Measurements from ENCODE around the gene KCNG4. TPM values are rescaled to one million over a fixed set of nuclear protein-coding genes. Genes with fewer than 3 reads are reported as not detected.

KCNG4 gene
- polyA plus RNA-seq, 3 donors: not detected

DNA sequence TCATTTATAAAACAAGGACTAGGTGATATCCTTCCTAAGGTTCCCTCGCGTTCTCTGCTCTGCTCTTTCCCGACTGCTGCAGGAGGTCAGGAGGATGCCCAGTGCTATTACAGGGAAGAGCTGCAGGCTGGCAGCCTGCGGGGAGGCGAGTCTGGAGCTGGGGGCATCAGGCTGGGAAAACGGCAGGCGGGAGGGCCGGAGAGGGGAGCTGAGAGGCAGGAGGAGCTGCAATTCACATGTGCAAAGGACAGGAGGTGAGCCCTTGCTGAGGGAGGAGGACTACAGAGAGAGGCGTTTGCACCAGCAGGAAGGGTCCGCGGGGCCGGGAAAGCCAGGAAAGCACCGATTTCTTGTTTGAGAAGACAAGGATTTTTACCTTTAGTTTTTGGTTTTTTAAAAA, 40.7 kb downstream of the KCNG4 start:
- Mint-ChIP-seq H3K9me3 (peaks cover 0 to 2% (median 0%) of the 10 kb centered on the region in 7 donors), H3K27me3 (ENCODE audit: low read depth in 3 of 3) (peaks cover 4 to 12% (median 5%) of the 10 kb centered on the region in 3 donors), H3K27ac (peak overlapping the region in 6 of 7 donors; percentile 65 to 93 (median 86)), H3K4me1 (peaks cover 25% of the 10 kb centered on the region), H3K36me3 (no peaks in the 10 kb centered on the region), H3K4me3 (no peak overlapping the region)
- H3K4me2 ChIP-seq (replicated peaks; ENCODE audit: extremely low read depth, low read length, poor library complexity, severe bottlenecking): no peak overlapping the region
- intact Hi-C loops (cut with micrococcal nuclease): loop anchor here in 1 of 2 donors (10.0 kb wide), 1 partner anchor 54 kb away; the partner anchor contains the start of genes DNAAF1 and HSDL1
- no peaks in the 10 kb centered on the region for H3K9me3 ChIP-seq (replicated peaks in 1 of 2; ENCODE audit: control insufficient read depth in 1 of 2, insufficient read depth in 1 of 2, low read length in 2 of 2)
- H2AFZ ChIP-seq (ENCODE audit: insufficient read depth, low read depth, low read length, poor library complexity, severe bottlenecking): peak overlapping the region; percentile 3
- H3K4me3 ChIP-seq (replicated peaks in 1 of 3; ENCODE audit: low read depth in 2 of 3, low read length in 3 of 3): no peak overlapping the region
- no peaks in the 10 kb centered on the region for H4K20me1 ChIP-seq (ENCODE audit: insufficient read depth, low read length)
- 84% methylated on average over 8 of the region's 13 CpGs for WGBS (ENCODE audit: insufficient coverage)
- H3K9ac ChIP-seq (ENCODE audit: insufficient read depth, low read length, poor library complexity, severe bottlenecking): no peak overlapping the region
- H3K36me3 ChIP-seq (replicated peaks in 1 of 2; ENCODE audit: control insufficient read depth in 1 of 2, insufficient read depth in 2 of 2, low read length in 2 of 2): no peaks in the 10 kb centered on the region
- no peak for DNase-seq
- H3K27me3 ChIP-seq (ENCODE audit: control insufficient read depth in 2 of 2, insufficient read depth in 2 of 2, low read length in 2 of 2): no peaks in the 10 kb centered on the region
- H3K4me1 ChIP-seq (ENCODE audit: control insufficient read depth in 1 of 2, insufficient read depth in 2 of 2, low read length in 2 of 2): peaks cover 18 to 28% of the 10 kb centered on the region in 2 donors
- TF ChIP-seq, protein P1, sequence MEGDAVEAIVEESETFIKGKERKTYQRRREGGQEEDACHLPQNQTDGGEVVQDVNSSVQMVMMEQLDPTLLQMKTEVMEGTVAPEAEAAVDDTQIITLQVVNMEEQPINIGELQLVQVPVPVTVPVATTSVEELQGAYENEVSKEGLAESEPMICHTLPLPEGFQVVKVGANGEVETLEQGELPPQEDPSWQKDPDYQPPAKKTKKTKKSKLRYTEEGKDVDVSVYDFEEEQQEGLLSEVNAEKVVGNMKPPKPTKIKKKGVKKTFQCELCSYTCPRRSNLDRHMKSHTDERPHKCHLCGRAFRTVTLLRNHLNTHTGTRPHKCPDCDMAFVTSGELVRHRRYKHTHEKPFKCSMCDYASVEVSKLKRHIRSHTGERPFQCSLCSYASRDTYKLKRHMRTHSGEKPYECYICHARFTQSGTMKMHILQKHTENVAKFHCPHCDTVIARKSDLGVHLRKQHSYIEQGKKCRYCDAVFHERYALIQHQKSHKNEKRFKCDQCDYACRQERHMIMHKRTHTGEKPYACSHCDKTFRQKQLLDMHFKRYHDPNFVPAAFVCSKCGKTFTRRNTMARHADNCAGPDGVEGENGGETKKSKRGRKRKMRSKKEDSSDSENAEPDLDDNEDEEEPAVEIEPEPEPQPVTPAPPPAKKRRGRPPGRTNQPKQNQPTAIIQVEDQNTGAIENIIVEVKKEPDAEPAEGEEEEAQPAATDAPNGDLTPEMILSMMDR (IDR thresholded peaks at IDR 0.05): no peak
- no peaks in the 10 kb centered on the region for H3K79me2 ChIP-seq (ENCODE audit: insufficient read depth, low read length)
- H3K27ac ChIP-seq (ENCODE audit: low read depth in 1 of 2, low read length in 2 of 2): peak overlapping the region in 1 of 2 donors; percentile 77

DNA sequence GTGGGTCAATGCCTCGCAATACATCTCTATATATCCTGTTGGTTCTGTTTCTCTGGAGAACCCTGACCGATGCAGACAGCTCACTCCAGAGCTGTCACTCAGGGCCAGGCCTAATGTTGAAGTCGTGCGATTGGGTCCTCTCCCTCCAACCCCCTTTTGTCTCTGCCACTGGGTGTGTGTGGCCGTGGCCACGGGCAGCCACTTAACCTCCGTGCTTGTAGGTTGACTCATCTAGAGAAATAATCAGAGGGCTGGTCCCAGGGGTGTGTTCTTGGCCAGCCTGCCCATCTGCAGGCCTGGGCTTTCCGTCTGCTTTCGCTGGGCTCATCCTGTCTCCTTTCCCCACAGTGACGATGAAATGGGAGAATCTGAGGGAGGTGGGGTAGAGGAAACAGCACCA, 41.4 kb downstream of the KCNG4 start:
- Mint-ChIP-seq H3K4me3 (no peak overlapping the region), H3K27ac (peak overlapping the region in 4 of 7 donors; percentile 1 to 93 (median 77)), H3K36me3 (no peaks in the 10 kb centered on the region), H3K4me1 (peaks cover 30% of the 10 kb centered on the region), H3K27me3 (ENCODE audit: low read depth in 3 of 3) (peaks cover 5 to 18% (median 5%) of the 10 kb centered on the region in 3 donors), H3K9me3 (no peaks in the 10 kb centered on the region)
- Histone ChIP-seq H3K9me3 (replicated peaks in 1 of 2; ENCODE audit: control insufficient read depth in 1 of 2, insufficient read depth in 1 of 2, low read length in 2 of 2) (no peaks in the 10 kb centered on the region), H3K27ac (ENCODE audit: low read depth in 1 of 2, low read length in 2 of 2) (no peak overlapping the region), H3K4me1 (ENCODE audit: control insufficient read depth in 1 of 2, insufficient read depth in 2 of 2, low read length in 2 of 2) (peaks cover 18 to 28% of the 10 kb centered on the region in 2 donors), H3K79me2 (ENCODE audit: insufficient read depth, low read length) (no peaks in the 10 kb centered on the region), H3K4me3 (replicated peaks in 1 of 3; ENCODE audit: low read depth in 2 of 3, low read length in 3 of 3) (no peak overlapping the region), H3K9ac (ENCODE audit: insufficient read depth, low read length, poor library complexity, severe bottlenecking) (no peak overlapping the region), H3K36me3 (replicated peaks in 1 of 2; ENCODE audit: control insufficient read depth in 1 of 2, insufficient read depth in 2 of 2, low read length in 2 of 2) (no peaks in the 10 kb centered on the region), H4K20me1 (ENCODE audit: insufficient read depth, low read length) (no peaks in the 10 kb centered on the region), H2AFZ (ENCODE audit: insufficient read depth, low read depth, low read length, poor library complexity, severe bottlenecking) (no peak overlapping the region), H3K27me3 (ENCODE audit: control insufficient read depth in 2 of 2, insufficient read depth in 2 of 2, low read length in 2 of 2) (no peaks in the 10 kb centered on the region), H3K4me2 (replicated peaks; ENCODE audit: extremely low read depth, low read length, poor library complexity, severe bottlenecking) (no peak overlapping the region)
- TF ChIP-seq, protein P1 (IDR thresholded peaks at IDR 0.05): no peak
- intact Hi-C loops (cut with micrococcal nuclease): loop anchor here in 1 of 2 donors (10.0 kb wide), 1 partner anchor 54 kb away; the partner anchor contains the start of genes DNAAF1 and HSDL1
- no peak for DNase-seq
- WGBS (ENCODE audit: insufficient coverage): 100% methylated on average over 4 of the region's 10 CpGs
